BE2C (cell line): ENCODE data around the gene CCDC122.
"Not testable (repeated sequence)": the region's sequence is repeated elsewhere in the genome, so short reads cannot be mapped to it uniquely, and the experiment has no call there.

Experiments
- DNase-seq: peaks from one replicate; pipeline ENCODE4 v3.0.0-alpha.2; 2020
- H3K27me3 ChIP-seq: fragments of 250-450 bp; sonication (Bioruptor Pico); 2 replicates; pipeline ENCODE4 v1.5.1; 2020; ENCODE audit warnings: mild to moderate bottlenecking
- H3K36me3 ChIP-seq: fragments of 250-450 bp; sonication (Bioruptor Pico); 2 replicates; pipeline ENCODE4 v1.5.1; 2020; ENCODE audit warnings: mild to moderate bottlenecking
- H3K4me1 ChIP-seq: fragments of 250-450 bp; sonication (Bioruptor Pico); 2 replicates; pipeline ENCODE4 v1.5.1; 2020
- H3K4me3 ChIP-seq: 2 replicates; pipeline ENCODE4 v1.5.1; 2011; ENCODE audit warnings: low read depth, low read length
- H3K9me3 ChIP-seq: fragments of 250-450 bp; sonication (Bioruptor Pico); 2 replicates; pipeline ENCODE4 v1.5.1; 2020
- TF ChIP-seq, protein P1 (sequence below): IDR thresholded peaks from 2 replicates; pipeline ENCODE4 v1.5.1; 2012; ENCODE audit warnings: mild to moderate bottlenecking, low read depth, low read length

Gene CCDC122

DNA sequence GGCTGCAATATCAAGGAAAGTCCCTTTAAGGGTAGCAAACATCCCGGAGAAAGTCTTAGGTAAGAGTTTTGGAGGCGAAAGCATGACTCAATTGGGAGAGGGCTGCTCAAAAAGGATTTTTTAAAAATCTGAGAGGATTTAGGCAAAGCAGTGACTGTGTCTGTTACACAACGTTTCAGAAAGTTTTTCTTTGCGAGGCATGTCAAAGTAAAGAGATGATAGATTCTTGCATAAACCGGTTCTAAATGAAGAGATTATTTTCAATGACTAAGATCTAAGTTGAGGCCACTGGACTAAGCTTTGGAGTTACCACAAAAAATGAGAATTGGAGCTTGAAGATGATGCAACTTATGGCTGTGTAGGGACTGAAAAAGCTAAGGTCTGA, 49.1 kb downstream of the CCDC122 start:
- no peaks in the 10 kb centered on the region for H3K9me3 ChIP-seq
- TF ChIP-seq, protein P1, sequence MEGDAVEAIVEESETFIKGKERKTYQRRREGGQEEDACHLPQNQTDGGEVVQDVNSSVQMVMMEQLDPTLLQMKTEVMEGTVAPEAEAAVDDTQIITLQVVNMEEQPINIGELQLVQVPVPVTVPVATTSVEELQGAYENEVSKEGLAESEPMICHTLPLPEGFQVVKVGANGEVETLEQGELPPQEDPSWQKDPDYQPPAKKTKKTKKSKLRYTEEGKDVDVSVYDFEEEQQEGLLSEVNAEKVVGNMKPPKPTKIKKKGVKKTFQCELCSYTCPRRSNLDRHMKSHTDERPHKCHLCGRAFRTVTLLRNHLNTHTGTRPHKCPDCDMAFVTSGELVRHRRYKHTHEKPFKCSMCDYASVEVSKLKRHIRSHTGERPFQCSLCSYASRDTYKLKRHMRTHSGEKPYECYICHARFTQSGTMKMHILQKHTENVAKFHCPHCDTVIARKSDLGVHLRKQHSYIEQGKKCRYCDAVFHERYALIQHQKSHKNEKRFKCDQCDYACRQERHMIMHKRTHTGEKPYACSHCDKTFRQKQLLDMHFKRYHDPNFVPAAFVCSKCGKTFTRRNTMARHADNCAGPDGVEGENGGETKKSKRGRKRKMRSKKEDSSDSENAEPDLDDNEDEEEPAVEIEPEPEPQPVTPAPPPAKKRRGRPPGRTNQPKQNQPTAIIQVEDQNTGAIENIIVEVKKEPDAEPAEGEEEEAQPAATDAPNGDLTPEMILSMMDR, result no peak

DNA sequence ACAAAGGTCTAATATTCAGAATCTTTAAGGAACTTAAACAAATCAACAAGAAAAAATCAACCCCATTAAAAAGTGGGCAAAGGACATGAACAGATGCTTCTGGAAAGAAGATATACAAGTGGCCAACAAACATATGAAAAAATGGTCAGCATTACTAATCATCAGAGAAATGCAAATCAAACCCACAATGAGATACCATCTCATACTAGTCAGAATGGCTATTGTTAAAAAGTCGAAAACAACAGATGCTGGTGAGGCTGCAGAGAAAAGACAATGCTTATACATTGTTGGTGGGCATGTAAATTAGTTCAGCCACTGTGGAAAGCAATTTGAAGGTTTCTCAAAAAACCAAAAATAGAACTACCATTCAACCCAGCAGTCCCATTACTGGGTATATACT, 54.9 kb downstream of the CCDC122 start:
- H3K4me1 ChIP-seq, DNase-seq, H3K27me3 ChIP-seq, H3K4me3 ChIP-seq, H3K36me3 ChIP-seq, H3K9me3 ChIP-seq: not testable (repeated sequence)

More for the DNA sequence above, 49.1 kb downstream of the CCDC122 start:
- no peaks in the 10 kb centered on the region for H3K27me3 ChIP-seq
- no peaks in the 10 kb centered on the region for H3K36me3 ChIP-seq
- no peaks in the 10 kb centered on the region; the same call in 1 of the 2 replicates for H3K4me1 ChIP-seq
- no peak for DNase-seq
- H3K4me3 ChIP-seq, result no peak overlapping the region

DNA sequence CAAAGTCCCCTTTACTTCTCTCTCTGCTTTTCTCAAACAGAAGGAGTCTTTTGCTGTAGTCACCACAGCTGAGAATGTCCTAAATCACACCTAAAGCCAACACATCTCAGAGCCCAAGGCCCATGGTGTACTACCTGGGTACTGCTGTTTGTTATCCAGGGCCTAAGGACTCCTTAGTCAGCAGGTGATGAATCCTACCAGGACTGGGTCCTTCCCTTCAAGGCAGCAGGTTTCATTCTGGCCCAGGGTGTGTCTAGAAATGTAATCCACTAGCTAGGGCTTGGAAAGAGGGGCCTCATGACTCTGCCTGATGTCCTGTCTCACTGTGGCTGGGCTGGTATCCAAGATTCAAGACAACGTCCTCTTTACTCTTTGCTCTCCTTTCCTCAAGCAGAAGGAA, 56.6 kb downstream of the CCDC122 start:
- no peaks in the 10 kb centered on the region for H3K9me3 ChIP-seq
- TF ChIP-seq, protein P1, result no peak
- no peak for DNase-seq
- no peaks in the 10 kb centered on the region for H3K36me3 ChIP-seq
- no peaks in the 10 kb centered on the region for H3K27me3 ChIP-seq
- H3K4me1 ChIP-seq, result no peaks in the 10 kb centered on the region
- H3K4me3 ChIP-seq, result no peak overlapping the region

DNA sequence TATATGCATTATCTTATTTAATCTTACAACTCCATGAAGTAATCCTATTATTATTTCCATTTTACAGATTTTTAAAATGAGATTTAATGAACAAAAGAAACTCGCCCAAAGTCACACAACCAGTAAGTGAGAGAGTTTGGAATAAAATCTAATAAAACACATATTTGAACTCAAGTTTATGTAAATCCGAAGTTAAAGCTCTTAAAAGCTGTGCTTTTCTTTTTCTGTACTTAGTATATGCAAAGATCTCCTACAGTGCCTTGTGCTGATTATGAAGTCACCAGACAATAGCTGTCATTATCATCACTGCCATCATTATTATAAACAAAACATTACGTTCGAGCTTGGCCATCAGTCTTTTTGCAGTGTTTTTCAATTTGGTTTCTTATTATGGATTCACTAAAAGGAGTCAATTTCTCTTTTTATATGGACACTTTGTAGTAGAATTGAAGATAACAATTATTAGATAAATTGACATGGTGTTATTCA, 63.1 kb downstream of the CCDC122 start:
- H3K4me1 ChIP-seq, result no peaks in the 10 kb centered on the region; the same call in 1 of the 2 replicates
- TF ChIP-seq, protein P1, result no peak

DNA sequence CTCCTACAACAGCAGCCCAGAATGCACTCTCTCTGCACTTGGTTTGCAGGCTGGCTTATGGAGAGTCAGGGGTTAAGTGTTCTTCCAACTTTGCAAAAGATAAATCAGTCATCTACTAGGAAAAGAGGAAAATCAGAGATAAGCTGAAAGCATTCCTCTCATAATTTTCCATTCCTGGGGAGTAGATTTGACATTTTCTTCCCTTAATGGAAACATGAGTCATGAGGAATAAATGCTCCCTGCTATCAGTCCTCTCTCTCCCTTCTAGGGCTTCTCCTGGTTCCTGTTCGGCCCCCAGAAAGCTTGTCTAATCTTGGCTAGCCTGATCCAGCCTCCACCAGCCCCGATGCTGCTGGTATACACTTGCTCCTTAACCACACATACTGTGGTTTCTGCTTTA, 64.3 kb downstream of the CCDC122 start:
- no peaks in the 10 kb centered on the region for H3K27me3 ChIP-seq
- H3K9me3 ChIP-seq, result no peaks in the 10 kb centered on the region
- TF ChIP-seq, protein P1, result no peak
- H3K36me3 ChIP-seq, result no peaks in the 10 kb centered on the region
- H3K4me1 ChIP-seq, result no peaks in the 10 kb centered on the region; the same call in 1 of the 2 replicates
- H3K4me3 ChIP-seq, result no peak overlapping the region
- peak; percentile 52 for DNase-seq

More for the DNA sequence above, 63.1 kb downstream of the CCDC122 start:
- Histone ChIP-seq H3K36me3 (no peaks in the 10 kb centered on the region), H3K27me3 (no peaks in the 10 kb centered on the region), H3K9me3 (no peaks in the 10 kb centered on the region), H3K4me3 (no peak overlapping the region)
- DNase-seq, result no peak

DNA sequence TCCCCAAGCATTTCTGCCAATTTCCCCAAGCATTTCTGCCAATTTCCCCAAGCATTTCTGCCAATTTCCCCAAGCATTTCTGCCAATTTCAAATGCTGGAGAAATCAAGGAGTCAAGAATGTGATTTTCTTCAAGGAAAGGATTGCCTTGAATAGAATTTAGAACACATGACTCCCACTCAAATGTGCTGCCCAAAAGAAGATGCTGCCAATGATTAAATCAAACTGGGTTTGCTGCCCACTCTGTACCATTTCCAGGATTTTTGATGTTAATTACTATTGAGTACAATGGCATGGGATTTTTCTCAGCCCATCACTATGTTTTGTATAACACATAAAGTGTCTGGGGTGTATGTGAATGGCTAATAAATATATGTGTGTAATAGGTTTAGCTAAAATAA, 70.9 kb downstream of the CCDC122 start:
- Histone ChIP-seq H3K4me3 (no peak overlapping the region), H3K9me3 (no peaks in the 10 kb centered on the region), H3K4me1 (peaks cover 9% of the 10 kb centered on the region), H3K36me3 (no peaks in the 10 kb centered on the region), H3K27me3 (no peaks in the 10 kb centered on the region)
- TF ChIP-seq, protein P1, result no peak
- DNase-seq, result no peak

DNA sequence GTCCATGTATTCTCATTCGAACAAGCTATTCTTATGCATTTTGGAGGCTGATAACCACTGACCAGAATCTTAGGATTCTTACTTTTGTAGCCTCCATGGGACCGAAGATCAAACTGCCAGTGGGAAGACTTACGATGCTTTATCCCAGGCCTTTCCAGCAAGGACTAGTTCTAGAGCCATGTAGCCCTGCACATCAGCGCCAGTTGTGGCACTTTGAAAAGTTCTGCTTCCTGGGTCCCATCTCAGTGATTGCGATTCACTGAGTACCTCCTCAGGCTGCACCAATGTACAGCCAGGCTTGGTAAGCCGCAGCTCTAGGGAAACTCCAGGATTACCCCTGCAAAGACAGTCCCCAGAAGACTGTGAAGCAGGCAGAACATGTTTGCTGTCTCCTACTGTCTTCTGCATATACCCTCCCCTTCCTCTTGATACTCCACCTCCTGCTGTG, 73.8 kb downstream of the CCDC122 start:
- Histone ChIP-seq H3K9me3 (no peaks in the 10 kb centered on the region), H3K4me1 (peaks cover 9% of the 10 kb centered on the region), H3K4me3 (no peak overlapping the region), H3K36me3 (no peaks in the 10 kb centered on the region), H3K27me3 (no peaks in the 10 kb centered on the region)
- TF ChIP-seq, protein P1, result no peak
- no peak for DNase-seq
